Transverse colon (tissue), 3 donors: Measurements from ENCODE around the gene KLK6.

Experiments
- EP300 ChIP-seq: sonication (generic); formaldehyde crosslinking; IDR thresholded peaks from one replicate; pipeline ENCODE4 v1.6.1; 2017; ENCODE audit warnings: antibody characterized with exemption, low read depth
- TF ChIP-seq, protein P1 (sequence below), 5 experiments: fragments of 200-600 bp in 3 of 5; fragments of 450-650 bp in 2 of 5; sonication (generic) in 3 of 5; IDR thresholded peaks; 1 replicate in 2 of 5; 2 replicates in 3 of 5; pipeline ENCODE4 v1.5.1; 2016 to 2017; ENCODE audit warnings: antibody characterized with exemption in 5 of 5, inconsistent platforms in 3 of 5, mild to moderate bottlenecking in 2 of 5, moderate library complexity in 1 of 5

DNA sequence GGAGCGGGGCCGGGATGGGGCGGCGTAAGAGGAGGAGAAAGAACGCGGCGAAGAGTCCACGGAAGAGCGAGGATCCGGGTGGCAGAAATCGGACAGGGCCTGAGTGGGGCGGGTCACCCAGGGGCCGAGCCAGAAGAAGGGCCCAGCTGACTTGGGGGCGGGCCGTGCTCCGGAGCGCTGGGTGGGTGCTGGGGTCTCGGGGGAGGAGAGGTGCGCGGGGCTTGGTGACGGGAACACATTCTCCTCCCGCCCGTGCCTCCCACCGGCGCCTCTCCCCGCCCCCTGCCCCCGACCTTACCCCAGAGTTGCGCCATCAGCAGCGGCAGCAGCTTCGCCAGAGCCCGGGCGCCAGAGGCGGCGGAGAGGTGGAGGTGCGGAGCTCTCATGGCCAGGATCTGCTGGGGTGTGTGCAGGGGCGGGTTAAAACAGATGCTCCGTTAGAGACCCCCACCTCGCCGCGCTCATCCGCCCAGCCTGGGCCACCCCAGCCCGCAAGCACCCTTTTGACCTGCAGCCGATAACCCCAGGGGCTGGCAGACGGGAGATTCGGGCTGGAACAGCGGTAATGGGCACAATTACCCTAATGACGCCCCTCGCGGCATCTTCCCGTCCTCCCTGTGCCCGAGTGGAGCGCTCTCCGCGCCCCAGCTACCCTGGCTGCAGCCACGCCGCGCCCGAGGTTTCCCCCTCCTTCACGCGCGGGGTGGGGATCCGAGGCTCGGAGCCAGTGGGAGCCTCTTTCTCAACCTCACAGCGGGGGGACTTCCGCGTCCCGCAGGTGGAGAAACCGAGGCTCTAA, 49.6 kb upstream of the KLK6 start:
- TF ChIP-seq, protein P1, sequence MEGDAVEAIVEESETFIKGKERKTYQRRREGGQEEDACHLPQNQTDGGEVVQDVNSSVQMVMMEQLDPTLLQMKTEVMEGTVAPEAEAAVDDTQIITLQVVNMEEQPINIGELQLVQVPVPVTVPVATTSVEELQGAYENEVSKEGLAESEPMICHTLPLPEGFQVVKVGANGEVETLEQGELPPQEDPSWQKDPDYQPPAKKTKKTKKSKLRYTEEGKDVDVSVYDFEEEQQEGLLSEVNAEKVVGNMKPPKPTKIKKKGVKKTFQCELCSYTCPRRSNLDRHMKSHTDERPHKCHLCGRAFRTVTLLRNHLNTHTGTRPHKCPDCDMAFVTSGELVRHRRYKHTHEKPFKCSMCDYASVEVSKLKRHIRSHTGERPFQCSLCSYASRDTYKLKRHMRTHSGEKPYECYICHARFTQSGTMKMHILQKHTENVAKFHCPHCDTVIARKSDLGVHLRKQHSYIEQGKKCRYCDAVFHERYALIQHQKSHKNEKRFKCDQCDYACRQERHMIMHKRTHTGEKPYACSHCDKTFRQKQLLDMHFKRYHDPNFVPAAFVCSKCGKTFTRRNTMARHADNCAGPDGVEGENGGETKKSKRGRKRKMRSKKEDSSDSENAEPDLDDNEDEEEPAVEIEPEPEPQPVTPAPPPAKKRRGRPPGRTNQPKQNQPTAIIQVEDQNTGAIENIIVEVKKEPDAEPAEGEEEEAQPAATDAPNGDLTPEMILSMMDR (IDR thresholded peaks at IDR 0.05): no peak
- no peak for TF ChIP-seq EP300
